Vagina (tissue), 2 donors: ENCODE data around the gene HLA-DOB.

ENCODE experiments used
- CTCF ChIP-seq, 3 experiments: fragments of 450-650 bp in 2 of 3; fragments of 200-600 bp in 1 of 3; sonication (generic) in 1 of 3; IDR thresholded peaks; one replicate each; pipeline ENCODE4 v1.5.1; 2017 to 2019; ENCODE audit warnings: antibody characterized with exemption in 3 of 3, mild to moderate bottlenecking in 2 of 3, moderate library complexity in 2 of 3
- POLR2A ChIP-seq, 2 donors: fragments of 450-650 bp; IDR thresholded peaks; one replicate each; pipeline ENCODE4 v1.6.1; 2017; ENCODE audit warnings: antibody characterized with exemption in 2 of 2, mild to moderate bottlenecking in 2 of 2, moderate library complexity in 2 of 2
- POLR2AphosphoS5 ChIP-seq, 2 donors: sonication (generic); formaldehyde crosslinking; IDR thresholded peaks; one replicate each; pipeline ENCODE4 v1.9.0; 2017; ENCODE audit warnings: antibody characterized with exemption in 2 of 2, mild to moderate bottlenecking in 2 of 2, low read depth in 1 of 2; ENCODE audit not compliant: insufficient read depth in 1 of 2

GRCh38 chr6:32830017-32830416 lies 13.2 kb upstream of the HLA-DOB start:
- TF ChIP-seq CTCF (IDR thresholded peaks at IDR 0.05) (no peak), POLR2AphosphoS5 (IDR thresholded peaks at IDR 0.05; ENCODE audit: insufficient read depth in 1 of 2, low read depth in 1 of 2) (no peak), POLR2A (IDR thresholded peaks at IDR 0.05) (no peak)
